Naive thymus-derived CD4-positive, alpha-beta T cell (primary cell): ENCODE results near the gene TMEM176B. TPM values are rescaled to one million over a fixed set of nuclear protein-coding genes. Genes with fewer than 3 reads are reported as not detected.
A peak's percentile ranks its signal among the peaks of the same experiment; 100 is the strongest.
"Not testable (repeated sequence)": the region's sequence is repeated elsewhere in the genome, so short reads cannot be mapped to it uniquely, and the experiment has no call there.

Experiments
- ATAC-seq: fragments of 150-1000 bp; cut with Tn5 transposase; 2 replicates; pipeline ENCODE4 v1.10.0; 2021; ENCODE audit warnings: mild to moderate bottlenecking, moderate library complexity
- CTCF ChIA-PET: fragments of 350-600 bp; sonication (Branson Sonifier 250); formaldehyde crosslinking; loops from one replicate; lab custom pipeline; 2021; ENCODE audit warnings: antibody characterized with exemption; lab: Charles Lee
- POLR2A ChIA-PET: fragments of 350-600 bp; sonication (Branson Sonifier 250); formaldehyde crosslinking; loops from one replicate; lab custom pipeline; 2021; ENCODE audit warnings: antibody characterized with exemption, inconsistent platforms; lab: Charles Lee
- DNase-seq, 9 donors: peaks; one replicate each; pipeline versions ENCODE4 v3.0.0 to v3.0.0-alpha.2; 2020 to 2022; ENCODE audit warnings: mixed read lengths in 1 of 9
- H3K27ac ChIP-seq: one replicate; pipeline ENCODE4 v1.7.0; 2013; ENCODE audit warnings: mild to moderate bottlenecking, low read depth, low read length, moderate library complexity
- H3K27me3 ChIP-seq, 2 donors: one replicate each; pipeline ENCODE4 v1.7.0; 2013; ENCODE audit warnings: low read length in 2 of 2, mild to moderate bottlenecking in 2 of 2, moderate library complexity in 2 of 2; ENCODE audit not compliant: control insufficient read depth in 2 of 2, insufficient read depth in 2 of 2
- H3K36me3 ChIP-seq, 3 experiments: 1 replicate in 2 of 3; 2 replicates in 1 of 3; pipeline ENCODE4 v1.7.0; 2013; ENCODE audit warnings: low read length in 3 of 3, mild to moderate bottlenecking in 3 of 3, moderate library complexity in 1 of 3; ENCODE audit not compliant: insufficient read depth in 3 of 3, control insufficient read depth in 2 of 3
- H3K4me1 ChIP-seq, 2 donors: one replicate each; pipeline ENCODE4 v1.7.0; 2013; ENCODE audit warnings: low read length in 2 of 2, mild to moderate bottlenecking in 2 of 2, moderate library complexity in 1 of 2; ENCODE audit not compliant: control insufficient read depth in 2 of 2, insufficient read depth in 2 of 2
- H3K4me3 ChIP-seq: 2 replicates; pipeline ENCODE4 v1.7.0; 2013; ENCODE audit warnings: mild to moderate bottlenecking, low read length
- H3K9me3 ChIP-seq, 3 experiments: 1 replicate in 2 of 3; 2 replicates in 1 of 3; pipeline ENCODE4 v1.7.0; 2013; ENCODE audit warnings: low read length in 3 of 3; ENCODE audit not compliant: control insufficient read depth in 2 of 3
- H3K27ac Mint-ChIP-seq, 9 donors: one replicate each; pipeline ENCODE4 v1.8.0; 2020 to 2022; ENCODE audit warnings: mixed read lengths in 9 of 9, mild to moderate bottlenecking in 8 of 9, moderate library complexity in 5 of 9, inconsistent platforms in 2 of 9
- H3K27me3 Mint-ChIP-seq, 5 donors: one replicate each; pipeline ENCODE4 v1.8.0; 2021 to 2022; ENCODE audit warnings: mixed read lengths in 5 of 5, mild to moderate bottlenecking in 1 of 5
- H3K36me3 Mint-ChIP-seq, 5 donors: one replicate each; pipeline ENCODE4 v1.8.0; 2020 to 2022; ENCODE audit warnings: mixed read lengths in 5 of 5, mild to moderate bottlenecking in 3 of 5, inconsistent platforms in 1 of 5
- H3K4me1 Mint-ChIP-seq, 7 donors: one replicate each; pipeline ENCODE4 v1.8.0; 2020 to 2022; ENCODE audit warnings: mixed read lengths in 7 of 7, mild to moderate bottlenecking in 3 of 7, inconsistent platforms in 1 of 7
- H3K4me3 Mint-ChIP-seq, 10 donors: one replicate each; pipeline ENCODE4 v1.8.0; 2020 to 2022; ENCODE audit warnings: mild to moderate bottlenecking in 10 of 10, mixed read lengths in 10 of 10, moderate library complexity in 6 of 10, inconsistent platforms in 2 of 10
- H3K9me3 Mint-ChIP-seq, 11 donors: one replicate each; pipeline ENCODE4 v1.8.0; 2020 to 2022; ENCODE audit warnings: mixed read lengths in 11 of 11, mild to moderate bottlenecking in 4 of 11, inconsistent platforms in 1 of 11, moderate library complexity in 1 of 11
- intact Hi-C, 2 donors: fragments of 100-400 bp; cut with micrococcal nuclease; formaldehyde crosslinking; loops; one replicate each; pipeline ENCODE4 v1.15.1; 2023
- polyA plus RNA-seq, 2 donors: library from polyadenylated mRNA; unstranded; fragments of 300-500 nt; fragmentation: Illumina TruSeq; gene quantifications; one replicate each; pipeline ENCODE4 v1.2.3, GENCODE V29; 2021
- total RNA-seq, 6 experiments: library from RNA in 5 of 6; stranded (reverse) in 5 of 6; gene quantifications; 1 replicate in 5 of 6; 2 replicates in 1 of 6; pipeline ENCODE4 v1.2.3 and lab custom pipeline; 2021 to 2026

TMEM176B gene
- total and polyA plus RNA-seq, 7 experiments from 2014 or later = 0.53 to 7.1 (median 2.4) TPM; not detected in 3

GRCh38 chr7:150778738-150779301, 21.3 kb downstream of the TMEM176B start:
- POLR2A ChIA-PET = no interaction called here
- Histone ChIP-seq H3K9me3 (no peaks in the 10 kb centered on the region), H3K27ac (no peak overlapping the region), H3K36me3 (no peaks in the 10 kb centered on the region), H3K4me3 (no peak overlapping the region), H3K27me3 (no peaks in the 10 kb centered on the region), H3K4me1 (no peaks in the 10 kb centered on the region)
- CTCF ChIA-PET = interaction anchor here (0.6 to 1.3 kb wide), 14 partner anchors 8 to 423 kb away, joined by 3 to 5 read pairs (median 3); partner anchors contain the start of gene GIMAP6
- no peak overlapping the region for H3K4me3 Mint-ChIP-seq
- H3K4me1 Mint-ChIP-seq = peaks cover 0 to 8% (median 4%) of the 10 kb centered on the region in 7 donors
- intact Hi-C loops = loop anchor here (1.0 to 10.0 kb wide), 6 partner anchors 98 to 394 kb away; no protein-coding TSS in a partner anchor
- DNase-seq (peak; percentile 31 to 76 (median 60)), ATAC-seq (peak; percentile 88)
- H3K36me3 Mint-ChIP-seq = peaks cover 0 to 4% (median under 1%) of the 10 kb centered on the region in 5 donors
- H3K27ac Mint-ChIP-seq = no peak overlapping the region
- peaks cover 0 to 42% (median 0%) of the 10 kb centered on the region in 5 donors for H3K27me3 Mint-ChIP-seq
- H3K9me3 Mint-ChIP-seq = peaks cover 2 to 12% (median 5%) of the 10 kb centered on the region in 11 donors

- H3K4me1 Mint-ChIP-seq = peaks cover 0 to 8% (median 4%) of the 10 kb centered on the region in 7 donors
- no peak for DNase-seq
- no peak overlapping the region for H3K27ac Mint-ChIP-seq
- intact Hi-C loops = loop anchor here (1.0 to 10.0 kb wide), 6 partner anchors 99 to 395 kb away; no protein-coding TSS in a partner anchor
- peaks cover 0 to 9% (median 5%) of the 10 kb centered on the region in 5 donors for H3K36me3 Mint-ChIP-seq
- ATAC-seq = no peak
- POLR2A ChIA-PET = no interaction called here
- CTCF ChIA-PET = interaction anchor here (0.6 to 1.3 kb wide), 14 partner anchors 8 to 422 kb away, joined by 3 to 5 read pairs (median 3); partner anchors contain the start of gene GIMAP6
- Histone ChIP-seq H3K4me1 (no peaks in the 10 kb centered on the region), H3K4me3 (no peak overlapping the region), H3K36me3 (no peaks in the 10 kb centered on the region), H3K27me3 (no peaks in the 10 kb centered on the region), H3K27ac (no peak overlapping the region), H3K9me3 (no peaks in the 10 kb centered on the region)
- H3K27me3 Mint-ChIP-seq = peaks cover 0 to 47% (median 0%) of the 10 kb centered on the region in 5 donors
- H3K9me3 Mint-ChIP-seq = peaks cover 6 to 19% (median 10%) of the 10 kb centered on the region in 11 donors
- no peak overlapping the region for H3K4me3 Mint-ChIP-seq
Measured at GRCh38 chr7:150778014-150778737, 22.0 kb downstream of the TMEM176B start.

- H3K4me1 Mint-ChIP-seq = not testable (repeated sequence)
Measured at GRCh38 chr7:150774131-150774530, 26.0 kb downstream of the TMEM176B start.

GRCh38 chr7:150769768-150770167, 30.4 kb downstream of the TMEM176B start:
- ChIA-PET POLR2A (interaction anchor here (0.5 to 0.7 kb wide), 2 partner anchors 28 to 94 kb away, joined by 3 to 4 read pairs; no protein-coding TSS in a partner anchor), CTCF (interaction anchor here (0.6 to 1.0 kb wide), 3 partner anchors 9 to 115 kb away, joined by 3 to 6 read pairs (median 4); no protein-coding TSS in a partner anchor)
- Mint-ChIP-seq H3K36me3 (peaks cover 0 to 12% (median 6%) of the 10 kb centered on the region in 5 donors), H3K27ac (no peak overlapping the region), H3K4me1 (no peaks in the 10 kb centered on the region), H3K4me3 (no peak overlapping the region), H3K9me3 (peaks cover 6 to 25% (median 14%) of the 10 kb centered on the region in 11 donors), H3K27me3 (peaks cover 0 to 36% (median 0%) of the 10 kb centered on the region in 5 donors)
- DNase-seq (no peak), ATAC-seq (no peak)
- intact Hi-C loops = loop anchor here in 1 of 2 donors (10.0 kb wide), 3 partner anchors 125 to 345 kb away; no protein-coding TSS in a partner anchor
- no peak overlapping the region for H3K27ac ChIP-seq
- no peaks in the 10 kb centered on the region for H3K4me1 ChIP-seq
- H3K27me3 ChIP-seq = no peaks in the 10 kb centered on the region
- no peak overlapping the region for H3K4me3 ChIP-seq
- H3K36me3 ChIP-seq = no peaks in the 10 kb centered on the region
- H3K9me3 ChIP-seq = no peaks in the 10 kb centered on the region

More at GRCh38 chr7:150774131-150774530, 26.0 kb downstream of the TMEM176B start:
- DNase-seq, H3K36me3 ChIP-seq, H3K27ac ChIP-seq, CTCF ChIA-PET, H3K4me3 ChIP-seq, H3K4me3 Mint-ChIP-seq, H3K27ac Mint-ChIP-seq, H3K27me3 ChIP-seq, H3K4me1 ChIP-seq, ATAC-seq, H3K9me3 ChIP-seq: not testable (repeated sequence)
- intact Hi-C loops = loop anchor here in 1 of 2 donors (10.0 kb wide), 3 partner anchors 121 to 341 kb away; no protein-coding TSS in a partner anchor
- POLR2A ChIA-PET = interaction anchor here (0.7 kb wide), 1 partner anchor 118 kb away, joined by 3 read pairs; no protein-coding TSS in a partner anchor
- Mint-ChIP-seq H3K9me3 (peaks cover 6 to 31% (median 14%) of the 10 kb centered on the region in 11 donors), H3K27me3 (peaks cover 0 to 54% (median 0%) of the 10 kb centered on the region in 5 donors), H3K36me3 (peaks cover 0 to 12% (median 6%) of the 10 kb centered on the region in 5 donors)

GRCh38 chr7:150766334-150766709, 33.8 kb downstream of the TMEM176B start:
- POLR2A ChIA-PET = no interaction called here

GRCh38 chr7:150759479-150759878, 40.7 kb downstream of the TMEM176B start:
- Histone ChIP-seq H3K4me3 (no peak overlapping the region), H3K27me3 (no peaks in the 10 kb centered on the region), H3K36me3 (no peaks in the 10 kb centered on the region), H3K4me1 (peaks cover 18 to 20% of the 10 kb centered on the region in 2 donors), H3K9me3 (no peaks in the 10 kb centered on the region), H3K27ac (no peak overlapping the region)
- Mint-ChIP-seq H3K27me3 (peaks cover 0 to 15% (median 0%) of the 10 kb centered on the region in 5 donors), H3K4me1 (peaks cover 12 to 29% (median 28%) of the 10 kb centered on the region in 7 donors), H3K27ac (no peak overlapping the region), H3K9me3 (peaks cover 0 to 18% (median 2%) of the 10 kb centered on the region in 11 donors), H3K4me3 (no peak overlapping the region), H3K36me3 (peaks cover 0 to 13% (median 0%) of the 10 kb centered on the region in 5 donors)
- intact Hi-C loops = no loop called here
- ChIA-PET POLR2A (interaction anchor here (0.7 to 1.8 kb wide), 8 partner anchors 18 to 444 kb away, joined by 3 to 9 read pairs (median 4); partner anchors contain the start of genes GIMAP1 and GIMAP8), CTCF (interaction anchor here (0.6 to 2.2 kb wide), 4 partner anchors 44 to 311 kb away, joined by 3 to 11 read pairs (median 3); no protein-coding TSS in a partner anchor)
- DNase-seq = no peak
- no peak for ATAC-seq

More at GRCh38 chr7:150766334-150766709, 33.8 kb downstream of the TMEM176B start:
- no peaks in the 10 kb centered on the region for H3K4me1 Mint-ChIP-seq
- H3K36me3 Mint-ChIP-seq = peaks cover 0 to 8% (median 0%) of the 10 kb centered on the region in 5 donors
- H3K27ac Mint-ChIP-seq = peak overlapping the region in 1 of 9 donors; percentile 45
- Histone ChIP-seq H3K4me3 (no peak overlapping the region), H3K27ac (no peak overlapping the region), H3K27me3 (no peaks in the 10 kb centered on the region), H3K4me1 (no peaks in the 10 kb centered on the region), H3K36me3 (no peaks in the 10 kb centered on the region), H3K9me3 (no peaks in the 10 kb centered on the region)
- DNase-seq (no peak), ATAC-seq (no peak)
- intact Hi-C loops = no loop called here
- CTCF ChIA-PET = interaction anchor here (0.8 to 1.1 kb wide), 2 partner anchors 12 to 320 kb away, joined by 3 read pairs; no protein-coding TSS in a partner anchor
- H3K9me3 Mint-ChIP-seq = peaks cover 0 to 8% (median 0%) of the 10 kb centered on the region in 11 donors
- peaks cover 0 to 25% (median 0%) of the 10 kb centered on the region in 5 donors for H3K27me3 Mint-ChIP-seq
- no peak overlapping the region for H3K4me3 Mint-ChIP-seq
